GM19193 (cell line): Measurements from ENCODE around the gene MRPL33.

Experiments
- POLR2A ChIP-seq: IDR thresholded peaks from 4 replicates; pipeline ENCODE4 v1.6.1; 2011; ENCODE audit not compliant: insufficient read depth, insufficient read length; ENCODE audit errors: extremely low read depth

The MRPL33 gene

DNA sequence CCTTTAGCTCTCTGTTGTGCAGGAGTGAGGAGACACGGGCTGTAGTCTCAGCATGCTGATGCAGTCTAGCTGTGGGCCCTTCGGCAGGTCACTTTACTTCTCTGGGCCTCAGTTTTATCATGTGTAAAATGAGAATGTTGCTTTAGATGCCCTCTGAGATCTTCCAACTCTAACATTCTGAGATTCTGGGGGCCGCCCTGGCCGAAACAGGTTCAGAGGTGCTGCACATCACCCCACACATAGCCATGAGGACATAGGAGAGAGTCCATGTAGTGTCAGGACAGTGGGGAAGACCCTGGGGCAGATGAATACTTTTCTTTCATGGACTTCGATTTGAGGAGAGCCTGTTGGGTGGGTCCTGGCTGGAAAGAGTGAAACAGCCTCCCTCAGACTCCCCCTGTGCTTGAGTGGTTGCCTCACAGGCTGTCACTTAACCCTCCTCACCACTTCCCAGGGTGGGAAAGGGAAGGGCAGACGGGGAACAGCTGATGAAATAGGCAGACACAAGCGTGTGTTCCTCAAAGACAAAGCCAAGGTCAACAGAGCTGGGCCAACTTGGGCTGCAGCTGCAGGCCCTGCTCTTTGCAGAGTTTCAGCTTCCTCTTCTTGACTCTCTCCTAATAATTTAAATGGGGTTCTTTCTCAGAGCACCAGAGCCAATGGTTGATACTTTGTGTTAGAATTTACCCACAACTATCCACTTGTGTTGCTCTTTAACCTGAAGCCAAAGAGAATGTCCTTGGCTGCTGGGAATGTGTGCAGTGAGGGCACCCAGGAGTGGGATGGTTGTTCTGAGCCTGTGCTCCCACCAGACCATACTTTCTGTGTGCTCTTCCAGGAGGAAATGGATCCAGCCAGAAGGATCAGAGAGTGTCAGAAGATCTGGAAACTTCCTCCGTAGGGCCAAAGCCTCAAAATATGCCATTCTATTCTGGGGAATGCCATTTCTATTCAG lies 14.7 kb upstream of the MRPL33 start:
- no peak for TF ChIP-seq POLR2A

DNA sequence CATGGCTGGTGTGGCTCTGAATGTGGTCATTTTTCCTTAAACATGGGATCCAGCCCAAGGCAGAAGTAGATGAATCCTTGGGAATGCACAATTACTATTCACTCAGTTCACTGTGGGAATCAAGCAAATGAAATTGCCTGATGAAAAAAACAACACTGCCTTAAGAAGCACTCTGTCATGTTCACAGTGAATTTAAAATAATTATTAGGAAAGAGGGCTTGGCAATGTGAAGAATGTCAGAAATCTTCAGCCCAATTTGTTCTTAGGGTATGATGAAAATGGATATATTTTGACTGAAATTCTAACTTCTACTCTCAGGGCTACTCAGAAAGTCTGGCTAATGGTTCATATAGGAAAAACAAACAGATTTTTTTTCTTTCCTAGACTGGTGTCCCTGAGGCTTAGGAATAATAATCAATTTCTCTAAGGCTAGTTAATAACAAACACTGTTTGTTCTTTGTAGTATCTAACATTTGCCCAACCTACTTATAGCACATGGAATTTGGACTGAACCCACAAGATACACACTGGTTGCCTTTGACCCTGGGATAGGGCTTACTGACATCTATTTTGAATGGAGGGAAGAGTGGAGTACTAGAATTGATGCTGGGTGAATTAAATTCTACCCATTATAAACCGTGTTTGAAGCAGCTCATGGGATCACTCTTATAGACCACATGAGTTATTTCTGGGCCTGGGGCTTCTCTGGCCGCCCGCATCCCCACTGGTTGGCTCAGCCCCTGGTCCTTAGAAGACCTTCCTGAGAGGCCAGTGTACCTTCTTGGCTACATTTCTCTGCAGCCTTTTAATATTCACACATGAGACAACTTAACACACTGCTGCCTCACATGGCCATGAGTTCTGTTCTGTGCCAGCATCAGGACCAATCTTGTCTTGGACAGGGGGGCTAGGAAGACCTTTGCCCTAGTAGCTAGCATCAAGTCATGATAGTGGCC lies 8.3 kb upstream of the MRPL33 start:
- TF ChIP-seq POLR2A = no peak

DNA sequence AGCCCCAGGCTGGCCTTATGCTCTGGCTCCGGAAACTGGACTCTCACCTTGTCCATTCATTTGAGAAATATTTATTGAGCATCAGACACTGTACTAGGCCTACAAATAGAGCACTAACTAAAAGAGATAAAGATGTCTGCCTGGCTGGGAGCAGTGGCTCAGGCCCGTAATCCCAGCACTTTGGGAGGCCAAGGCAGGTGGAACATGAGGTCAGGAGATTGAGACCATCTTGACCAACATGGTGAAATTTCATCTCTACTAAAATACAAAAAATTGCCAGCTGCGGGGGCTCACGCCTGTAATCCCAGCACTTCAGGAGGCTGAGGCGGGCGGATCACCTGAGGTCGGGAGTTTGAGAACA lies 7.6 kb upstream of the MRPL33 start:
- TF ChIP-seq POLR2A = no peak

DNA sequence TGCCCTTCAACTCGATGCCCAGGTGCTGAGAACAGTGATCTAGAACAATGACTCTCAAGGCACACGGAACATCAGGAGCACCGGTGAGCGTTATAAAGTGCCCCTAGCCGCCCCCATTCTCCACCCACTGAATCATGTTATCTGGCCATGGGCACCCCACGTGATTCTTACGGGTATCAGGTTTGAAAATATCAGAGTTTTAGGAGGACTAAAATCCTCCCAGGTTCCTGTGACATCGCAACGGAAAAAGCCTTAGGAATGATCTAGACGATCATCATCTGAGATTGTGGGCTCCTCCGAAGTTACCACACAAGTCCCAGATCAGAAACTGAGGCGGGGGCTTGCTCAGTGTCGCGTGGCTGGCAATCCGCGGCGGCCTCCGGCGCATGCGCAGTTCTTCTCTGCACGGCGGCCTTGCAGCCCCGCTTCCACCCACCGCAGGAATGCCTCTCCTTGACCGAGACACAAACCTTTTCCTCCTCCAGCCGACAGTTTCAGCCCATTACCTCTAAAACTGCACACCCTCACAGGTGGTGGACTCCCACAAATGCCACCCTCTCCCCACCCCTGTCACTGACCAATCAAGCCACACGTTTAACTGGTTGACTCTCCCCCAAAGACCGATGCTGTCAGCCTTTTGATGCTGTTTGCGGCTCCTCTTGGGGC lies 5.8 kb upstream of the MRPL33 start:
- no peak for TF ChIP-seq POLR2A

DNA sequence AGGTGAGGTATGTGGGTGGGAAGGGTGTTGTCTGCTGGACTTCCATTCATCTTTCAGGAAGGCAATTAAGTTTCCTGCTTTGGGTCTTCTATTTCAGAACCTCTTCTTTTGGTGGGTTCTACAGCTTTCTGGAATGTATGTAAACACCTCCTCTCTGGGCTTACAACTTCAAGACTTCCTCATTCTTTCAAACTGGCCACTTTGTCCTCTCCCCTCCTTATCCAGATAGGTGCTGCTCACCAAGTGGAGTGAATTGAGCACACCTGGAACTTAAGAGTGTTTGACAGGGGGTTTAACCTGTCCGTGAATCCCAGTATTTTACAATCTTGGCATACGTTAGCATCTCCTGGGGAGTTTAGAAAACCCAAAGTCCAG lies 5.2 kb upstream of the MRPL33 start:
- no peak for TF ChIP-seq POLR2A

DNA sequence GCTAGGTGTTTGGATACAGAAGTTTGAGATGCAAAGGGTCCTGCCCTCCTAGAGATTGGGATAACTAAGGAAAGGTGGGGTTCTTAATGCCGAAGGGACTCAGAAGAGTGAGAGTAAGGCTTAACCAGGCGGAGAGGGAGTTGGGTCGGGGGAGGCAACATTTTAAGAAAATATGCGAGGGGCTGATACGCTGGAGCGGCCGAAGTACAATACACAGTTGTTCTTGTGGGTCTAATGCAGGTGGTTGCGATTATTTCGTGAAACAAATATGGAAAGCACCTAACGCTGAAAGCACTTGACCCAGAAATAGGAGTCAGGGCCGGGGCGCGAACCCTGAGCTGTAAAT lies 344 bp upstream of the MRPL33 start:
- no peak for TF ChIP-seq POLR2A

DNA sequence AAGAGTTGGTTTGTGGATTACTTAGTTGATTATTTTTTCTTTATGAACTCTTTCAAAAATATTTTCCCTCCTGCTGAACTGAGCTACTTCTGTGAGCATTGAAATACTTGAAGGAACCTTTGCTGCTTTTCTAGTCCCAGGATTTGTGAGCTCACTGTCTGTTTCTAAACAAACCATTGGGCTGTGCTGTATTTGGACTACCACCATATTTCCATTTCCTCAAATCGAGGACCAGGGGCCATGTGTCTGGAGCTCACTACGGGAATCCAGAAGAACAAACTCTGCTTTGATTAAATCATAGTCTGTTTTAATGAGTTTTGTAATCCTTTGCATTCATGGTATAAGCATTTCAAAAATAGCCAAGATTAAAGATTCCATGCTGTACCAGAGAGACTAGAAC lies 1.3 kb downstream of the MRPL33 start:
- no peak for TF ChIP-seq POLR2A

DNA sequence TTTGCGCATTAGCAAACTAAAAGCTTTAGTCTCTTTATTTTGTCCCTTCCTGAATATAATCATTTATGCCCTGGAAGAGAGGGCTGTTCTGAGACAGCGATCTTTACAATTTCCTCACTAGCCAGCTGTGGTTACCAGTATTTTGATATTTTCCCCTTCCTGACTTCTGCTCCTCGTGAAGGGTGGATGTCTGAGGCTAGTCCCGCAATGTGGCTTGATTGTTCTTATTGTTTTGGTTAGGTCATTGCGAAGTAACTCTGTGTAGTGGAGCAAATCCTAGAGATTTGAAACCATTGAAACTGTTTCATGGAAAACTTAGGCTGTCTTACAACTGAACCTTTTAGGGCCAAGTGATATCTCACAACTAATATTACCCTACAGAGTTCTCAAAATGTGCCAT lies 2.4 kb downstream of the MRPL33 start:
- no peak for TF ChIP-seq POLR2A

DNA sequence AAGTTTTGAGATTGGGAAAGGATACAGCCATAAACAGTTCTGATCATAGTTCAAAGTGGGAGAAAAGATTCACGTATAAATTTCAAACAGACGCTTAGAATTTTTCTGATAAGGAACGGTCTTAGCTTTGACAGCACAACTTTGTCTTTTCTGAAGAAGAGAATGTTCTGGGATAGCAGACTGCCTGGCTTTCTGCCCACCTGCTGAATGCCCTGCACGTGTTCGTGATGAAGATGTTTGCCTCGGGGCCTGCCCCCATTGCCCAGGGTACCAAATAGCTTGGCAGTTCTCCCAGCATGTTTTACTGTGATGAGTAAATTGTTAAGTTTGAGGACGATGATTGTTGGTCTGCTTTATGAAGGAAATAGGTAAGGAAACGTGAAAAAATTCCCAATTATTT lies 4.6 kb downstream of the MRPL33 start:
- TF ChIP-seq POLR2A = no peak

DNA sequence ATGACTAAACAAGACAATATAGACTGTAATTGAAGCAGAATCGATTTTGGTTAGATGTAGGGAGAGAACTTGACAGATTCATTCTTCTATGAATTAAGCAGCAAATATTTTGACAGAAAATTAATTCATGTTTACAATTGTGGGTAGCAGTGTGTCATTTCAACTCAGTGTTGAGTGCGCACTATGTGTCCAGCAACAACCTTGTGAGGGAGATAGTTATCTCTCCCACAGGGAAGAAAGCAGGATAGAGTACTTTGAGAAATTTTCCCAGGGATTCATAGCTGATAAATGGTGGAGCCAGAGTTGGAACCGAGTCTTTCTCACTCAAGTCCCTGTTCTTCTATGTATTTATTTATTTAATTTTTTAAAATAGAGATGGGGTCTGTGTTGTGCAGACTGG lies 5.2 kb downstream of the MRPL33 start:
- no peak for TF ChIP-seq POLR2A

DNA sequence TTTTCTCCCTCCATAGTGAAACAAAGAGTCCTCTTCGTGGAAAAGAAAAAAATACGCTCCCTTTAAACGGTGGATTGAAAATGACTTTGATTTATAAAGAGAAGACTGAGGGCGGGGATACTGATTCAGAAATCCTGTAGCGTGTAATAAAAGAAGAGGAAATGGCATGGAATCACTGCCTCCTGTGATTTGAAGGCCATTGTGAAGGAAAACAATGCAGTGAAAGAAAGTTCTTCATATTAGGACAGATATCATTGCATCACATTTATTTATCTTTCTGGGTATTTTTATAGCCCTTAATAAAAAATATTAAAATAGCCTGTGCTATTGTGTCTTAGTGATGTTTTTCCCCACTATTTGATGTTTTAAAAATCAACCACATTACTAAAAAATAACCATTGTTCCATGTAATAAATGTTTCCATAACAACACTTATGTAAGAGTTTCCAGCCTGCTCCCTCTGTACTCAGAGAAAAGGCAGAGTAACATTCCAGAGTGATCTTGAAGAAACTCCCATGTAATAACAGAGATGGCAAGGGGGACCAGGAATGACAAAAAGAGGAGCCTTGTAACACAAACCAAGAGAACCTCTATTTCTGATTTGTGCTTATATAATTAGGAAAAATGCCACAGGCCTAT lies 8.0 kb downstream of the MRPL33 start:
- TF ChIP-seq POLR2A = no peak

DNA sequence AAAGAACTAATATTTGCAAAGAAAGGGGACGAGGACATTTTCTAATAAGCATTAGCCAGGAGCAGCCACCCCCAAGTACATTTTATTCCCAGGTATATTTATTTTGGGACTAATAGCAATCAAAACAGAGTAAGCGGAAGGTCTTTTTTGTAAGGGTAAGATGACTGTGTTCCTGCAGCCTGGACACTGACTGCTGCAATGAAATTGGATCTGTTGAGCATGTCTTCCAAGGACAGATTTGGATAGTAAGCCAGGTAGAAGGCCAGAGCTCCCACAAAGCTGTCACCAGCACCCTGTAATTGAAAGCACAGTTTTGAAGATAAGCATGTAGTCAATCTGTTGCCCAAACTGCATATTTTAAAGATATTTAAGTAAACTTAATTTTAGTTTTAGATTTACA lies 10.0 kb downstream of the MRPL33 start:
- no peak for TF ChIP-seq POLR2A

DNA sequence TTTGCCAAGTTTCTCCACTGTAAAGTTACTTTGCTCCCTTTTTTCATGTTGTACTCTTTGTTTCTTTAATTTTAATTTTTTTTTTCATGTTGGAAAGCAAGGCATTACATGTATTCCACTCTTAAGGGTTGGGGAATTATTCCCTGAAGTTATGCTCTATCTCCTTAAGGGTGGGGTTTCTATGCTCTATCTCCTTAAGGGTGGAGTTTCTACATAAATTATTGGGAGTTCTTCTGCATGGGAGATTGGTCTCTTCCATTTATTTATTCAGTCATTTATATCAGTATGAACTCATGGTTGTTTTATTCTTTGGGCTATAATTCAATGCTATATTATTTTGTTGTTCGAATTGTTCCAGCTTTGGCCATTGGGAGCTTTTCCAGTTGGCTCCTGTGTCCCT lies 11.2 kb downstream of the MRPL33 start:
- no peak for TF ChIP-seq POLR2A

DNA sequence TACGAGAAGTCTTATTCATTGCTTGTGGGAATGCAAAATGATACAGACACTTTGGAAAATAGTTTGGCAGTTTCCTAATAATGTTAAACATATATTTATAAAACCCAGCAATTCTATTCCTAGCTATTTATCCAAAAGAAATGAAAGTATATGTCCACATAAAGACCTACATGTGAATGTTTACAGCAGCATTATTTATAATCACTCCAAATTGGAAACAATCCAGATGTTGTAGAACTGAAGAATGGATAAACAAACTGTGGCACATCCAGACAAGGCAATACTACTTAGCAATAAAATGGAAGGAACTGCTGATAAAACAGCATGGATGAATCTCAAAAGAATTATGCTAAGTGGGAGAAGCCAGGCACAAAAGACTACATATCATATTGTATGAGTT lies 19.3 kb downstream of the MRPL33 start:
- no peak for TF ChIP-seq POLR2A

DNA sequence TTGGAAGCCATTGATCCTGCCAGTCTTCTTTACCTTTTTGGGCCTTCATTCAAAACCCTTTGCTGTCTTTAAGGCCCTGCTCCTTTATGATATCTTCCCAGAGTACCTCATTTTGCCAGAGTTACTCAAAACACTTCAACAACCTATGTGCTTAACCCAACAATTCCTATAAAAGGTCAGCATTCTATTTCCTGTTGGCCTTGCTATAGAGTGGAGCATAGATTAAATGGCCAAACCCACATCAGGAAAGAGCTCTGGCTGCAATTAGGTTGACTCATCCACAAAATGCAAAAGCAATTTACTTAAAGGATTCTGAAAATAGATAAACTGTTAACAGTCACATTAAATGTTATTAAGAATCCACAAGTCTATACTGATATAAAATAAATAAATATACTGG lies 21.2 kb downstream of the MRPL33 start:
- TF ChIP-seq POLR2A = no peak

DNA sequence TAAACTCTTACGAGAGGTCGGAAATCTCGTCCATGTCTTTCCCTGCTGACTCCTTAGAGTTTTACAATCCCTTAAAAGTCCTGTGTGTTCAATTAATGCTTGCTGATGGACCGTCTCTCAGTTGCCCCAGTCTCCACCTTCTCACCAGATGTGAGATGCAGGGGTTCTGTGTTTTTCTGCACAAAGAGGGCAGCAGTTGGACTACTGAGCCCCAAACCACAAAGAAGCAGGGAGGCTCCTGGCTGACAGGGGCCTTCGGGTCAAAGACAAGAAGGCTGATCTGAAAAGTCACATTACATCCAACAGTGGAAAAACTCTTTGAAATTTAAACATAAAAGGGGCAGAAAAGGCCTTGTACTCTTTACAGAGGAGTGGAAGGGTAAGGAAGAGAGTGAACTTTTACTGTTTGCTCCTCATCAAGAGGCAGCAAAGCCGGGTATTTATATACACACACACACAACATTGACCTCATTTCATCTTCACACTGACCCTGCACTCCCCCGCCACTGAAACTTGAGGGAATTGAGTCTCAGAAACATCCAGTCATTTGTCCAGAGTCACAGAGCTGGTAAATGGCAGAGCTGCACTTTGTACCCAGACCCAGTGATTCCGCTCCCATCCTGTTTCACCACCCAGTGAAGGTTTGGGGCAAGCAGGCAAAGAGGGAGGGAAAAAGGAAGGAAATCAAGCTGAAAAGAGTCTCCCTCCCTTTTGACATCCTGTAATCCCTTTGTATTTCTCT lies 23.7 kb downstream of the MRPL33 start:
- TF ChIP-seq POLR2A = no peak
